T-helper 1 cell treated with Interleukin-12 subunit alpha and Interleukin-12 subunit beta and Interleukin-4 antibody, amounts not matched to agents 30 ng/mL and 1 ng/mL, for 36 hours (primary cell): ENCODE data around the gene SLITRK6. TPM values are rescaled to one million over a fixed set of nuclear protein-coding genes. Genes with fewer than 3 reads are reported as not detected.
"Not testable (repeated sequence)": the region's sequence is repeated elsewhere in the genome, so short reads cannot be mapped to it uniquely, and the experiment has no call there.

ENCODE experiments used
- intact Hi-C: fragments of 100-400 bp; cut with micrococcal nuclease; formaldehyde crosslinking; loops from one replicate; pipeline ENCODE4 v1.15.1; 2024
- total RNA-seq: library from RNA; stranded (reverse); gene quantifications from 2 replicates; pipeline ENCODE4 v1.2.3, GENCODE V29; 2022

The SLITRK6 gene
- total RNA-seq, result not detected in 2 replicates

DNA sequence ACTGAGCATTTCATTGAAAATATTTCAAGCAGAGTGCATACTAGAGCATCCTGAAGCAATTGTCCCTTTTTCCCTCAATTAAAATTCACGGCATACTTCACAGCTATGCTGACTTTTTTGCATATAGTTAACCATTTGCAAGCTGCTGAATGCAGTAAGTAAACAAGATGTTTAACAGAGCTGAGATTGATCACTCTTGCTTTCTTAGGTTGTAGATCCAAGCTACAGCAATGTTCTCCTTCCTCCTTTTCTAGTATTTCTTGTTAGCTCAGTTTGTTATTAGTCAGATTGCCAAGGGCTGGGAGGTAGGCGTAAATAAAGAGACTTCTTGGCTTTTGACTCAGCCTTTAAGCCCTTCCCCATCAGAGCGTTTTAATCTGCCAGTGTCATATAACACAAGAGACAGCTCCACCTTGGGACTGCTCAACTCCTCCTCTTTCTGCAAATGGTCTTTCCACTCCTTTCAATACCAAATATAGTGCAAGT is at the start of gene SLITRK6:
TSS of gene SLITRK6 (minus strand) at position 323 of the 486 bp plus-strand sequence. CDS start 2,911 bp downstream, outside the sequence.
- intact Hi-C loops, result no loop called here

DNA sequence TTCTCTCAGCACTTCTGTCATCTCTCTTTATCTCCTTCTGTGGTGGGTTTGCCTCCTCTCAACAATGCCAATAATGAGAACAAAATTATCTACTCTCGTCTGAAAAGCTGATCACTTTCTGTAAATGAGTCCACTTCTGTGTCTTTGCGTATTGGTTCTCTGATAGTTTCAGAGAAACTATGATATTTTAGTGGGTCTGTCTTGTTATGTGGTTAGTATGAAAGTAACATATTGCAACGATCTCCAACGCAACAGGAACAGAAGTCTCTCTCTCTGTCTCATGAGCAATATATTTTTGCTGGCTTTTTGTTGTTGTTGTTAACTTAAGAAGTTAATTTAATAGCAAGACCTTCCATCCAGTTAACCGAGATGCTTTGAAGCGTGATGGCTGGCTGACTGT is 47.8 kb upstream of the SLITRK6 start:
- intact Hi-C loops, result no loop called here

- intact Hi-C loops, result no loop called here
Measured at GRCh38 chr13:85841427-85841826, 42.2 kb upstream of the SLITRK6 start.

- intact Hi-C loops, result no loop called here
Measured at GRCh38 chr13:85833921-85834320, 34.7 kb upstream of the SLITRK6 start.

DNA sequence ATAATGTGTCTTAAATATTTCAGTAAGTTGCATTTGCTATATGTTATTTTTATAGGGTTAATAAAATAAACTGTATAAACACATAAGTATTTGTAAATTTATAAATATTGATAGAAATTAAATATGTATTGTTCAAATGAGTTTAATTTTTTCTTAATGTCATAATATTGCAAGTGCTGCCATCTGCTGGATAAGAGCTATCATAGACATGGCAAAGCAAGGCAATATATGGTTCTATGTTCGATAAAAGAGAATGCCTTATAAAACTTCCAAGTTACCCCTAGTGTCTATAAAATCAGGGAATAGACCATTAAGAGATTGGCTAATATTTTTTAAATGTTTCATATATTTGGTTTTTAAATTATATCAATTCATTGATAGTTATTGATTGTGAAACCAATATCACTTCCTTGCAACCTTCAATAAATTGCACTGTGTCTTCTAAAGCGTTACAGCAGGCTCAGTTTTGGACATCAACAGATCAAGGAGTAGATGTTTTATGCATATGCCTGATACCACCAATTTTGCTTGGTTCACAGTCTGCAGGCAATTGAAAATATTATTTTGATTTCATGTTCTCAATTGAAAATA is 29.0 kb upstream of the SLITRK6 start:
- intact Hi-C loops, result loop anchor here (1.0 to 5.0 kb wide), 2 partner anchors 911 to 932 kb away; no protein-coding TSS in a partner anchor

- intact Hi-C loops, result loop anchor here (5.0 kb wide), 1 partner anchor 908 kb away; no protein-coding TSS in a partner anchor
Measured at GRCh38 chr13:85825454-85825853, 26.2 kb upstream of the SLITRK6 start.

DNA sequence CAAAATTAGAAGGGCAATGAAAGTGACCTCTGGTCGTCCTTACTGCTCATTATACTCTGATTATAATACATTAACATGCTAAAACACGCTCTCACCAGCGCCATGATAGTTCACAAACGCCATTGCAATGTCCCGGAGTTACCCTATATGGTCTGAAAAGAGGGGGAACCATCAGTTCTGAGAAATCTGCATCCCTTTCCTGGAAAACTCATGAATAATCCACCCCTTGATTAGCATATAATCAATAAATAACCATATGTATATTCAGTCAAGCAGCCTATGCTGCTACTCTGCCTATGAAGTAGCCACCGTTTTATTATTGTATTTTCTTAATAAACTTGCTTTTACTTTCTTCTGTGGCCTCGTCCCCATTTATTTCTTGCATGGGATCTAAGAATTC is 24.6 kb upstream of the SLITRK6 start:
- intact Hi-C loops, result no loop called here

DNA sequence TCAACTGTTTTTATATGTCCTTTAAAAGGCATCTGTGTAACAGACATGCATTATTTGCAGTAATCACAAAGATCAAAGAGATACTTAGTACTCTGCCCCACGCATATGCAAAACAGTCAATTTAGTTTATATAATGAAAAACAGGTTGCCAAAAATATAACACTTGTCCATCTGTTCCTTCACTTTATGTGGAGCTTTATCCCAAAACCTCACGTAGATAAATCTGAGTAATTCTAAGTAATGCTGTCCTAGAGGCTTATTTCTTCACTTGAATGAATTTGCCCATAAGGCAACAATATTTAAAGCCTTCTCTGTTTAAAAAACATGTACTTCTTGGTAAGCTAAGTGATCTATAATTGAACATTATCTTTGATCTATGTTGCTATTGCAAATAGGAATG is 20.3 kb upstream of the SLITRK6 start:
- intact Hi-C loops, result no loop called here

- intact Hi-C loops, result no loop called here
Measured at GRCh38 chr13:85816413-85816812, 17.2 kb upstream of the SLITRK6 start.

DNA sequence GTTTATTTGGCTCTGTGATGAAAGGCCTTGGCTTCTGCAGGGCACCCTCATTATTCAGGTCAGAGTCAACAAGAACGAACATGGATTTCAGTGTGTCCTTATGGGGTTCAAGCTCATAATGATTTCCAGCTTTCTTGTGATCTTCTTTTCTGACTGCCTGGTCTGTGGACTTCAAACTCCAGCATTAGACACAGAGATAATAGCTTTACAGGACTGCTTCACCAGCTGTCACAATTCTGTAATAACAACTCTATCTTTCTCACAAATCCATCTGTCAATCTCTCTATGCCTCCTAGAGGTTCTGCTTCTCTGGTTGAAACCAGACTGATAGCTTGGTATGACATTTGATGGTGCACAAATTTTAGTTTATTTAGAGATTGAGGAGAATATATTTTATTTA is 13.1 kb upstream of the SLITRK6 start:
- intact Hi-C loops, result no loop called here

- intact Hi-C loops, result no loop called here
Measured at GRCh38 chr13:85808811-85809210, 9.6 kb upstream of the SLITRK6 start.

DNA sequence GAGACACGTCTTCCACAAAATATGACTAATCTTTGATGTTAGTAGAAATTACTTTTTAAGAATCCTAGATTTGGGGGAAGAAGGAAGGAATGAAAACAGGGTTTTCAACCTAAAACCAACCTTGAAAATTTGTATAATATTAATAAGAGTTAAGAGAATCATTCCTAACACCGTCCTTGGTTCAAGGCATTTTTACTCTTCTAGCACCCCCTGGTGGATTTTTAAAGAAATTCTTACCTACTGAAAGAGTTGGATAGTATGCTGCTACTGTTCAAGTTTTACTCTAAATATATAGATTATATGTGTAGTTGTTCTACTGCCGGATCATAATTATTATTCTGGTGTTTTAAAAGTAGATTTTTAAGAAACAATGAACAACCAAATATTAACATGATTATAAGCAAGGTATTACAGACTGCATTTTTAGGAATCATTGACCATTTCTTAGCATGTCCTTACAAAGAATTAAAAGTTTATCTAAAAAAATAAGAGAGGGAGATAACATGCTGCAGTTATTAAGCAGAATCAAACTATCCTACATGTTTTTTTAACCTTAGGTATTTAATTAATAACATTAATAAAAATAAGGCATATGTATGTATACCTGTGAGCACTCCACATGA is 7.4 kb upstream of the SLITRK6 start:
- intact Hi-C loops, result loop anchor here (1.0 kb wide), 2 partner anchors 889 to 910 kb away; no protein-coding TSS in a partner anchor

DNA sequence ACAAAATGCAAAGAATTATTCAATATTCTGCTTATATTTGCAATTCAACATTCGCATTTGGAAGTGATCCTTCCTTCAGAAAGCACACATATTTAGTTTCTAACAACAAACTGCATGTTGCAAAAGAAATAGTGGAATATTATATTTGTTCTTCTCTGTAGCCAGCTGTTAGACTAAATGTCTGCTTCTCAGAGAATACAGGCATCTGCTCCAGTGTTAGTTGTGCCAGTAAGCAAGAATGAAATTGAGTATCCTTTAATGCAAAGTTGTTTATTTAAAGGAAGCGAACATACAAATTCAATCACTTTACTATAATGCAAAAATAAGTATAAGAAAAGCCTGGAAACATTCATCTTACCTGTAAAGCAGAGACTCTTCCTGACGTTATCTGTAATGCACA is 663 bp downstream of the SLITRK6 start:
- intact Hi-C loops, result no loop called here

- intact Hi-C loops, result no loop called here
Measured at GRCh38 chr13:85797311-85797710, 1.9 kb downstream of the SLITRK6 start.

DNA sequence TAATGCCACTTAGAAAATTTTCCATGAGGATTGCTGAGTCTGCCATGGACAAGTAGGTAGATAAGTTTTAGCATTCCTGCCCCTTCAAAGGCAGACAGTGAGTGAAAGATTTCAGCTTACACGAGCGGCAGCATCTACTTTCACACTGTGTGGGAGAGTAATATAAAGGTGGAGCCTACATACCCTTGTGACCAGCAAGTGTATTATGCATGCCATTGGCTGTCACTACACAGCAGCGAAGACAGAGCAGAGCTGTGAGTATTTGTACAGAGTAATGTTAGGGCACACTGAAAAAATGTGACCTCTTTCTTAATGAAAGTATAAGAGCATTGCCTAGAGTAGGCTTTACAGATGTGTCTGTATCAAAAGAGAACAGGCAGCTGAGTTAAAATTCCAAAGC is 14.0 kb downstream of the SLITRK6 start:
- intact Hi-C loops, result no loop called here

GRCh38 chr13:85772367-85772766 is 26.9 kb downstream of the SLITRK6 start:
- intact Hi-C loops, result no loop called here

DNA sequence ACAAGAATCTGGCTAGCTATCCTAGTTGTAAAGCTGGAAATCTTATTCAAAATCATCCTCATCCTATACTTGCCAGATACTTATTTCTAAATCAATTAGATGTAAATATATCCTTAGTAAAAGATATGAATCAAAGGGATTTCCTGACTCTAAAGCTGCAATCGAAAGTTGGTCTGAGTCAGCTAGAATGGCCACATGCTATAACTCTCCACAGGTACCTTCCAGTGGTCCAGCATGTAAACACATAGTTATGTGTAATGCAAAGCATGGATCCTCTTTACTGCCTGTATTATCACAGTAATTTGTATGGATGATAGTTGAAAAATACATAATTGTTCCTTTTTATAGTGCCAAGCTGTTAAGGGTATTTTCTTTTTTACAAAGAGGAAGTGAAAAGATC is 27.4 kb downstream of the SLITRK6 start:
- intact Hi-C loops, result no loop called here

DNA sequence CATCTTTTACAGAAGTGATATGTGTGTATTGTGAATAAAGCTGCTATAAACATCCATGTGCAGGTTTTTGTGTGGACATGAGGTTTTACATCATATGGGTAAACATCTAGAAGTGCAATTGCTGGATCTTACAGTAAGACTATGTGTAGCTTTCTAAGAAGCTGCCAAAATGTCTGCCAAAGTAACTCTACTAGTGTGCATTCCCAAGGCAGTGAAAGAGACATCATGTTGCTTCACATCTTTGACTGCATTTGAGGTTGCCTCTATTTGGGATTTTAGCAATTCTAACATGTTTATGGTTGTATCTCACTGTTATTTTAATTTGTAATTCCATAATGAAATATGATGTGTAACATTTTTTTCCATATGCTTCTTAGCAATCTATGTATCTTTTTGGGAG is 30.3 kb downstream of the SLITRK6 start:
- intact Hi-C loops, result no loop called here

DNA sequence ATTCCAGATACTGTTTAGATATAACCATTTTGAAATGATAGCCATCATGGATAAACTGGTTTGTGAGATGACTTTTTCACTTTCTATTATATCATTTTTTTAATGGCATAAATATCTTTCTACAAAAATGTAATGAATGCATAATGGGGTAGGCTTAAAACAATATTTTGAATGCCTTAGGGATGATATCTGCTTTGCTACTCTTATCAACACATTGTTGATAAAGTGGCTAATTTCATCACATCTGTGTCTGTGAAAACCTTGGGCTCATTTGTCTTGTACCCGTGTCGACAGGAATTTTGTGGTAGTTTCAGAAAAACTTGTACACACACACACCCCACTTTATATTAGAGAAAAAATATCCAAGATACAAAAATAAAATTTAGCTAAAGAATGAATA is 44.1 kb downstream of the SLITRK6 start:
- intact Hi-C loops, result no loop called here

DNA sequence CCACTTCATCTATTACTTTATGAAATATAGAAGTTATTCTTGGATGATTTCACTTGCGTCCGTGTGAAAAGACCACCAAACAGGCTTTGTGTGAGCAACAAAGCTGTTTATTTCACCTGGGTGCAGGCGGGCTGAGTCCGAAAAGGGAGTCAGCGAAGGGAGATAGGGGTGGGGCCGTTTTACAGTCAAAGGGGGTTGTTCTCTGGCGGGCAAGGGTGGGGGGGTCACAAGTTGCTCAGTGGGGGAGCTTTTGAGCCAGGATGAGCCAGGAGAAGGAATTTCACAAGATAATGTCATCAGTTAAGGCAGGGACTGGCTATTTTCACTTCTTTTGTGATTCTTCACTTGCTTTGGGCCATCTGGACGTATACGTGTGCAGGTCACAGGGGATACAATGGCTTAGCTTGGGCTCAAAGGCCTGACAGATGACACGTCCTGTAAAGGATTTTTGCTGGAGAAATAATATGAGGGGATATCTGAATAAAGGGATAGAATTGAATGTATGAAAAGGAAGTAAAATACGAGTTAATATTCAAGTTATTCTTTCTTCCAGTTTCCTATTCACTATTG is 55.9 kb downstream of the SLITRK6 start:
- intact Hi-C loops, result not testable (repeated sequence)
